ENCODE results near the gene DLG1. TPM values are rescaled to one million over a fixed set of nuclear protein-coding genes. Genes with fewer than 3 reads are reported as not detected.
A peak's percentile ranks its signal among the peaks of the same experiment; 100 is the strongest.

DLG1 gene
- total and polyA plus RNA-seq, 9 of the 15 experiments (the other 6 are each of a cell fraction or from before 2014, with no cell fraction given): 9.4 to 63.5 (median 43.6) TPM

DNA sequence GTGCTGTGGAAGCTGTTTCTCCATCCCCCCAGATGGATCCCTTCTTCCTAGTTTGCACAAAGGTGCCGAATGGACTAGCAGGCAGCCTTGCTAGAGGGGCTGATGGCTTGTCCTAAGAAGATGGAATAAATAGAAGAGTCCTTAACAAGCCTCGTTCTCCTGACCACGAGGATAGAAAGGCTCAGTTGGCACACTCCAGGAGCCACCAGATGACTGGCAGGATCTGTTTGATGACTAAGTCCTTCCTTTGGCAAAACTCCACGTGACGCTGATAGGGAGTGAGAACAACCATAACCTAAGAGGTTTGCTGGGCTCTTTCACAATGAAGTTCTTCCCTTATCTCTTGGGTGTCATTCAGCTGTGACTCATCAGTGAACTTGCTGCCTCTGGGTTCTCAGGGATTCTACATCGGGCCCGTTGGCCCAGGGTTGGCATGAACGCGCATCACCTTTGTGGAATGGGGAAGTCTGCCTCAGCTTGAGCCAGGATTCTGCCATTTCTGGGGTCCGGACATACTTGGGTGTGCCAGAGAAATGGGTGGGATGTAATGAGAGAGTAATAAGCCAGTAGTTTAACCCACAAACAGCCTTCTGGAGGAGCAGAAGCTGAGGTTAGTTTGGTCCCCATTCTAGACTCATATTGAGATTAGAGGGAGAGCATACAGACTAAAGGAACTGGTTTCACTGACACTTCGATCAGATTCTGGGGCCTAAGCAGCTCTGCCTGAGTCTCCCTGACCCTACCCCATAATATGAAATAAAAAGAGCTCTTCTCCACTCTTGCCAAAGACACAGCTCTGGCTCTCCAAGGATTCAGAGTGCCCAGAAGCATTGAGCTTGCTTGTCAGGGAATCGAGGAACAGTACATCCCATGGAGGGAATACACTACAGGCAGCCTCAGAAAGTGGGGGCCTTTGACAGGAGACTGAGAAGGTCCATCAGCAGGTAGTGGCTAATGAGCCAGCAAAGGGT, 266.8 kb downstream of the DLG1 start (continued):
- TF ChIP-seq, protein P1, sequence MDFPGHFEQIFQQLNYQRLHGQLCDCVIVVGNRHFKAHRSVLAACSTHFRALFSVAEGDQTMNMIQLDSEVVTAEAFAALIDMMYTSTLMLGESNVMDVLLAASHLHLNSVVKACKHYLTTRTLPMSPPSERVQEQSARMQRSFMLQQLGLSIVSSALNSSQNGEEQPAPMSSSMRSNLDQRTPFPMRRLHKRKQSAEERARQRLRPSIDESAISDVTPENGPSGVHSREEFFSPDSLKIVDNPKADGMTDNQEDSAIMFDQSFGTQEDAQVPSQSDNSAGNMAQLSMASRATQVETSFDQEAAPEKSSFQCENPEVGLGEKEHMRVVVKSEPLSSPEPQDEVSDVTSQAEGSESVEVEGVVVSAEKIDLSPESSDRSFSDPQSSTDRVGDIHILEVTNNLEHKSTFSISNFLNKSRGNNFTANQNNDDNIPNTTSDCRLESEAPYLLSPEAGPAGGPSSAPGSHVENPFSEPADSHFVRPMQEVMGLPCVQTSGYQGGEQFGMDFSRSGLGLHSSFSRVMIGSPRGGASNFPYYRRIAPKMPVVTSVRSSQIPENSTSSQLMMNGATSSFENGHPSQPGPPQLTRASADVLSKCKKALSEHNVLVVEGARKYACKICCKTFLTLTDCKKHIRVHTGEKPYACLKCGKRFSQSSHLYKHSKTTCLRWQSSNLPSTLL (IDR thresholded peaks at IDR 0.05): no peak
- no peak for TF ChIP-seq CREBBP (IDR thresholded peaks at IDR 0.05; ENCODE audit: low read depth, low read length)
- TF ChIP-seq SIX5 (IDR thresholded peaks at IDR 0.05; ENCODE audit: borderline replicate concordance in 1 of 2, insufficient read depth in 1 of 2, low read depth in 1 of 2, low read length in 2 of 2): no peak
- peak; percentile 99 for TF ChIP-seq JUND (IDR thresholded peaks at IDR 0.05; ENCODE audit: borderline replicate concordance, low read depth, low read length)
- TF ChIP-seq JUND (tag; IDR thresholded peaks at IDR 0.05; ENCODE audit: borderline replicate concordance, low read depth, low read length): peak; percentile 100
- peak; percentile 80 for TF ChIP-seq C11orf30 (IDR thresholded peaks at IDR 0.05; ENCODE audit: low read depth)
- TF ChIP-seq, protein P2, sequence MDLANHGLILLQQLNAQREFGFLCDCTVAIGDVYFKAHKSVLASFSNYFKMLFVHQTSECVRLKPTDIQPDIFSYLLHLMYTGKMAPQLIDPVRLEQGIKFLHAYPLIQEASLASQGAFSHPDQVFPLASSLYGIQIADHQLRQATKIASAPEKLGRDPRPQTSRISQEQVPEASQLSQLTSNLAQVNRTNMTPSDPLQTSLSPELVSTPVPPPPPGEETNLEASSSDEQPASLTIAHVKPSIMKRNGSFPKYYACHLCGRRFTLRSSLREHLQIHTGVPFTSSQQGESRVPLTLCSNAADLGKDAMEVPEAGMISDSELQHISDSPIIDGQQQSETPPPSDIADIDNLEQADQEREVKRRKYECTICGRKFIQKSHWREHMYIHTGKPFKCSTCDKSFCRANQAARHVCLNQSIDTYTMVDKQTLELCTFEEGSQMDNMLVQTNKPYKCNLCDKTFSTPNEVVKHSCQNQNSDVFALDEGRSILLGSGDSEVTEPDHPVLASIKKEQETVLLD (IDR thresholded peaks at IDR 0.05): peak; percentile 81
- TF ChIP-seq, protein P3, sequence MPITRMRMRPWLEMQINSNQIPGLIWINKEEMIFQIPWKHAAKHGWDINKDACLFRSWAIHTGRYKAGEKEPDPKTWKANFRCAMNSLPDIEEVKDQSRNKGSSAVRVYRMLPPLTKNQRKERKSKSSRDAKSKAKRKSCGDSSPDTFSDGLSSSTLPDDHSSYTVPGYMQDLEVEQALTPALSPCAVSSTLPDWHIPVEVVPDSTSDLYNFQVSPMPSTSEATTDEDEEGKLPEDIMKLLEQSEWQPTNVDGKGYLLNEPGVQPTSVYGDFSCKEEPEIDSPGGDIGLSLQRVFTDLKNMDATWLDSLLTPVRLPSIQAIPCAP (CRISPR knock-in tag; IDR thresholded peaks at IDR 0.05; ENCODE audit: borderline replicate concordance): no peak
- no peak for TF ChIP-seq YBX1 (IDR thresholded peaks at IDR 0.05)
- no peak for TF ChIP-seq ZNF696 (CRISPR knock-in tag; conservative IDR thresholded peaks at IDR 0.05)
- no peak for TF ChIP-seq HSF4 (CRISPR knock-in tag; IDR thresholded peaks at IDR 0.05; ENCODE audit: borderline replicate concordance)
- TF ChIP-seq ZNF239 (CRISPR knock-in tag; IDR thresholded peaks at IDR 0.05): no peak
- no peak for TF ChIP-seq ZNF431 (CRISPR knock-in tag; IDR thresholded peaks at IDR 0.05)
- TF ChIP-seq, protein P4, sequence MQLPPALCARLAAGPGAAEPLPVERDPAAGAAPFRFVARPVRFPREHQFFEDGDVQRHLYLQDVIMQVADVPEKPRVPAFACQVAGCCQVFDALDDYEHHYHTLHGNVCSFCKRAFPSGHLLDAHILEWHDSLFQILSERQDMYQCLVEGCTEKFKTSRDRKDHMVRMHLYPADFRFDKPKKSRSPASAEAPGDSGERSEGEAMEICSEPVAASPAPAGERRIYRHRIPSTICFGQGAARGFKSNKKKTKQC (CRISPR knock-in tag; IDR thresholded peaks at IDR 0.05): no peak
- TF ChIP-seq, protein P5, sequence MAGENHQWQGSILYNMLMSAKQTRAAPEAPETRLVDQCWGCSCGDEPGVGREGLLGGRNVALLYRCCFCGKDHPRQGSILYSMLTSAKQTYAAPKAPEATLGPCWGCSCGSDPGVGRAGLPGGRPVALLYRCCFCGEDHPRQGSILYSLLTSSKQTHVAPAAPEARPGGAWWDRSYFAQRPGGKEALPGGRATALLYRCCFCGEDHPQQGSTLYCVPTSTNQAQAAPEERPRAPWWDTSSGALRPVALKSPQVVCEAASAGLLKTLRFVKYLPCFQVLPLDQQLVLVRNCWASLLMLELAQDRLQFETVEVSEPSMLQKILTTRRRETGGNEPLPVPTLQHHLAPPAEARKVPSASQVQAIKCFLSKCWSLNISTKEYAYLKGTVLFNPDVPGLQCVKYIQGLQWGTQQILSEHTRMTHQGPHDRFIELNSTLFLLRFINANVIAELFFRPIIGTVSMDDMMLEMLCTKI (IDR thresholded peaks at IDR 0.05; ENCODE audit: partially characterized antibody): no peak
- TF ChIP-seq POLR2AphosphoS5 (IDR thresholded peaks at IDR 0.05; ENCODE audit: control insufficient read depth, insufficient read depth, low read depth, low read length): peak; percentile 68
